ENCODE results near the gene BCL11B. TPM values are rescaled to one million over a fixed set of nuclear protein-coding genes. Genes with fewer than 3 reads are reported as not detected.

BCL11B gene
- total RNA-seq, 1 donor from 2014 or later, result 0.85 TPM

DNA sequence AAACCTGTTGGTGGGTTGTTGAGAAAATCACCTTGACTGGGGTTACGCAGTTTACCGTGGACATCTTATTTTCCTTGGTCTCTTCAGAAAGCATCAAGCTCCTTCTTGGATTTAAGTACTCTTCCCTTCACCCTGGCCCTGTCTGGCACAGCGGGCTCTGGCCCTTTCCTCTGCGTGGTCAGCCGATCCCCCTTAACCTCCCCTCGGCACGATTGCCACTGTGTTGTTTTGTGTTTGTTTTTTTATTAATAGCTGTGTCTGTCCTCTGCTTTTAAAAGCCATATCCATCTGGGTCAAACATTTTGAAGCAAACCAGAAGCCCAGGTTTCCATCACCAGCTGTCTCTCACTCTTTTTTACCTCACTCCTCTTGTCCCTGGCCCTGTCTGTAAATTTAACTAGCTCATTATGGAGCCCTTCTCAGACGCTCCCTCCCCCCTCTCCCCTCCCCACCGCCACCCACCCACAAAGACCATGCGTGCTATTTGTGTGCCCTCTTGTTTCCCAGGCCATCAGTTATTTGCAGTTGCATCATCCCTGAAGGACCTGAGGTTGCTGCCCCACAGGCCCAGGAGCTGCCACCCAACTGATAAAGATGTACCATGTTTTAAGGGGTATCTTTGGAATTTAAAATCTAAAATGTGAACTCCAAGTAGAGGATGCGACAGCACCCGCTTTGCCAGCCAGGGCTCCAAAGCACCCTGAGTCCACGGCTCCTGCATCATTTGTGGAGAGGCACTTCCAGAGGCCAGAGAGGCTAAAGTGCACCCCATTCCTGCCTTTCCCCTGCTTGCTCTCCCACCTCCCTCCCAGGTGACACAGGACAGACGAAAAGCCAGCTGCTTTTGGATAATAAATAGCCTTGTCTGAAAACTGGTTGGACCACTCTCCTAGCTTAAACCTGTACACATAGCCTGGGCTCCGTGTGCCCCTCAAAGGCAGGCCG lies 3.9 kb downstream of the BCL11B start:
- TF ChIP-seq, protein P1, sequence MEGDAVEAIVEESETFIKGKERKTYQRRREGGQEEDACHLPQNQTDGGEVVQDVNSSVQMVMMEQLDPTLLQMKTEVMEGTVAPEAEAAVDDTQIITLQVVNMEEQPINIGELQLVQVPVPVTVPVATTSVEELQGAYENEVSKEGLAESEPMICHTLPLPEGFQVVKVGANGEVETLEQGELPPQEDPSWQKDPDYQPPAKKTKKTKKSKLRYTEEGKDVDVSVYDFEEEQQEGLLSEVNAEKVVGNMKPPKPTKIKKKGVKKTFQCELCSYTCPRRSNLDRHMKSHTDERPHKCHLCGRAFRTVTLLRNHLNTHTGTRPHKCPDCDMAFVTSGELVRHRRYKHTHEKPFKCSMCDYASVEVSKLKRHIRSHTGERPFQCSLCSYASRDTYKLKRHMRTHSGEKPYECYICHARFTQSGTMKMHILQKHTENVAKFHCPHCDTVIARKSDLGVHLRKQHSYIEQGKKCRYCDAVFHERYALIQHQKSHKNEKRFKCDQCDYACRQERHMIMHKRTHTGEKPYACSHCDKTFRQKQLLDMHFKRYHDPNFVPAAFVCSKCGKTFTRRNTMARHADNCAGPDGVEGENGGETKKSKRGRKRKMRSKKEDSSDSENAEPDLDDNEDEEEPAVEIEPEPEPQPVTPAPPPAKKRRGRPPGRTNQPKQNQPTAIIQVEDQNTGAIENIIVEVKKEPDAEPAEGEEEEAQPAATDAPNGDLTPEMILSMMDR (IDR thresholded peaks at IDR 0.05), result no peak
- peak overlapping the region in 1 of 2 donors; percentile 14 for H3K4me3 ChIP-seq
- H3K9me3 ChIP-seq, result no peaks in the 10 kb centered on the region
- peaks cover 26% of the 10 kb centered on the region for H3K27me3 ChIP-seq
- H3K36me3 ChIP-seq, result no peaks in the 10 kb centered on the region
- peaks cover 9 to 21% of the 10 kb centered on the region in 2 donors for H3K4me1 ChIP-seq
- DNase-seq (ENCODE audit: low spot score in 2 of 2), result peak in 1 of 2 donors; percentile 42
- intact Hi-C loops (cut with DNase I), result no loop called here
- H3K27ac ChIP-seq, result no peak overlapping the region

DNA sequence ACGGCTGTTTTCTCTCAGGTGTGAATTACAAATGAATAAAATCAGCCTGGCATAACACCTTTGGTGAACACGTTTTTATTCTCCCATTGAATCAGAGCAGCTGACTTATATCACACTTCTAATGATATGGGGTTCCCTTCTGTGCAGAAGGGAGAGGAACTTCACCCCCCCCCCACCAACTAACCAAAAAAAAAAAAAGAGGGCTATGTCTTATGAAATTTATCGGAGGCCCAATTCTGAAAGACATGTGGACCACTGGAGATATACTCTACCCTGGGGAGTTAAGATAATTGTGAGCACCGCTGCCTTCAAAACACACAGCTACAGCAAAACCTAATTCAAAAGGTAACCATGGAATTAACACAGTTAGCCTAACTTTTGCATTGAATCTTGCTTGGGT lies 4.6 kb downstream of the BCL11B start:
- intact Hi-C loops (cut with DNase I), result no loop called here
- DNase-seq (ENCODE audit: low spot score in 2 of 2), result no peak

DNA sequence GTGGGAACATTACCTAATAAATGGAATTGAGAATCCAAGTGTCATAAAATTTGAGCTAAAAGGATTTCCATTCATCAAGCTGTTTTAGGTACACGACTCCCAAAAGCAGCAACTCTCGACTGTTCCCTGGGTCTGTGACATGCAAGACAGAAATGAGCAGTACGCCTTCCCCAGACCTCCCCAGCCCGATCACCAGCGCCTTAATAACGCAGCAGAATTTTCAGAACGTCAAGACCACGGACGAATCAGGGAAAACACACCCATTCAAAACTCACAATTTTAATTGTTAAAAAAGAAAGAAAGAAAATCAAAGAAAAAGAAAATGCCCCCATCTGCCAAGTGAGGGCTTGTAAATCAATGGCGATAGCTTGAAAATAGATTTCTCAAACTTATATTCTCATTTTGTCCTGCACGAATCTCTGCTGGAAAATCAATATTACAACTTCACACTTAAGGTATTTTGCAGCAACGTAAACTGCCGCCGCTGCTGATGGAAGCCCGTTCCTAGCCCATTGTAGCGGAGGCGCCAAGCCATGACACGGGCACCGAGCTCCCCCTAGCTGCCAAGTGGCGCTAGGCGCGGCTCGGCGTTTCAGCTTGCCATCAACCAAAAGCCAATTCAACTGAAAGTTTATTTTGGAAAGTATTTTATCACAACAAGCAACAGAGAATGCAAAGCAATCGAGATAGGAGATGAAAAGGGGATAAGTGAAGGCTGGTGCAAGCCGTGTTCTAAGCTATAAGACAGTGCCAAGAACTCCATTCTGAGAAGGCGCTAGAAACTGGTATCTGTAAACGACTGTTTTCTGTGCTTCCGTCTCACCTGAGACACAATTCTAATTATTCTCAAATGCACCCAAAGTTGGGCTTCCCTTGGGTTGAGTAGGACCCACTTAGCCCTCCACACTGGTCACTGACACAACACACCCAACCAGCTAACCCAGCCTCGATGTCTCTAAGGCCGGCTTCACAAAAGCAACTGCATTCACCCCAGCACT lies 5.5 kb downstream of the BCL11B start:
- H3K36me3 ChIP-seq, result no peaks in the 10 kb centered on the region
- TF ChIP-seq, protein P1 (IDR thresholded peaks at IDR 0.05), result peak; percentile 87 to 99 (median 97)
- peaks cover 7 to 8% of the 10 kb centered on the region in 2 donors for H3K4me1 ChIP-seq
- no peaks in the 10 kb centered on the region for H3K9me3 ChIP-seq
- intact Hi-C loops (cut with DNase I), result no loop called here
- no peak overlapping the region for H3K4me3 ChIP-seq
- peaks cover 11% of the 10 kb centered on the region for H3K27me3 ChIP-seq
- H3K27ac ChIP-seq, result no peak overlapping the region
- peak in 1 of 2 donors; percentile 78 for DNase-seq (ENCODE audit: low spot score in 2 of 2)

More for the DNA sequence above, 4.6 kb downstream of the BCL11B start:
- Histone ChIP-seq H3K27ac (no peak overlapping the region), H3K4me1 (peaks cover 7 to 13% of the 10 kb centered on the region in 2 donors), H3K4me3 (no peak overlapping the region), H3K36me3 (no peaks in the 10 kb centered on the region), H3K9me3 (no peaks in the 10 kb centered on the region), H3K27me3 (peaks cover 20% of the 10 kb centered on the region)
- TF ChIP-seq, protein P1 (IDR thresholded peaks at IDR 0.05), result no peak

DNA sequence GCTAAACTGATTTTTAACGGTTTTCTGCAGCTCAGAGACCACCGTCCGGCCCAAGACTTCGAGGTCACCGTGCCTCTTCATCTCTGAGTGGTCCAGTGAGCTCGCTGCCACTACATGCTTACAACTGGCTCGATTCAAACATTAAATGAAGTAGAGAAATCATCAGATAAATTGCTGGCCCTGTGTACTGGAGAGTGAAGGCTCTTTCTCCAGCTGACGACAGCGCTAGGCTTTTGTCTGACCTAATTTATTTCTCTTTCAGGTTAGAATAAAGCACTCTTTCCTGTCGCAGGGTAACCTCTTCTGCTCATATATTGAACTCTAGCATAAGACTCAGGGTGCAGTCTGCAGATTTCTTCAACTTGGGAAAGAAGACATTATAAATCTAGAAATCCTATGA lies 6.4 kb downstream of the BCL11B start:
- DNase-seq (ENCODE audit: low spot score in 2 of 2), result no peak
- H3K27me3 ChIP-seq, result peaks cover 6% of the 10 kb centered on the region
- no peaks in the 10 kb centered on the region for H3K36me3 ChIP-seq
- TF ChIP-seq, protein P1 (IDR thresholded peaks at IDR 0.05), result no peak
- intact Hi-C loops (cut with DNase I), result no loop called here
- no peak overlapping the region for H3K27ac ChIP-seq
- peaks cover 1 to 3% of the 10 kb centered on the region in 2 donors for H3K4me1 ChIP-seq
- H3K4me3 ChIP-seq, result no peak overlapping the region
- no peaks in the 10 kb centered on the region for H3K9me3 ChIP-seq

DNA sequence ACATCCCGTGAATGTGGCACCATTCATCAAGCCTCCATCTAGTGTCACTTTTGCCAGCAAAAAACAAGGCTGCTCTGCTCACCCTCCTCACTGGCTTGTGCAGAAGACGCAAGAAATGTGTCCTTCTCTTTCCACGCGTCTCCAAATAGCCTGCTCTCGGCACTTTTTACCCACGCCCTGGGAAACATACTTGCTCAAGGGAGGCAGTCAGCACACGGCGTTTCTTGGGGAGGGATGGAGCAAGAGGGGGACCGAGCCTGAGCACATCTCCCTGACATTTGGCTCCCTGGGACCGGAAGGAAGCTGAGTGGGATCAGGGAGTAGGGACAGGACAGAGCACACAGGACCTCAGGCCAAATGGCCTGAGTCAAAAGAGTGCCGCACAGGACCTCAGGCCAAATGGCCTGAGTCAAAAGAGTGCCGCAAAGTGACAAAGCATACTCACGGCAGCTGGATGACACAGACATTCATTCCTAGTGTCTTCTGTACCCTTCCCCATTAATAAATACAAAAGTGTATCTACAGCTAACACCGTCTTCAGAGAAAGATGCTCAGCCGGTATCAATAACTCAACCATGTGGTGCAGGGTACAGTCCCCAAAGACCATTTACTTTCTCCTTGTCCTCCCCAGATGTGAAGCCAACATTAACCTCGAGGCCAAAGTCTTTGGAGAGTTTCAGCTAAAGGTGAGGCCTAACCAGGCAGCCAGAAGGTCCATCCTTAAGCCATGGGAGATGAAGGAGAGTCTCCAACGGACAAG lies 7.1 kb downstream of the BCL11B start:
- intact Hi-C loops (cut with DNase I), result no loop called here
- H3K9me3 ChIP-seq, result no peaks in the 10 kb centered on the region
- H3K4me1 ChIP-seq, result no peaks in the 10 kb centered on the region
- no peak for DNase-seq (ENCODE audit: low spot score in 2 of 2)
- no peak overlapping the region for H3K27ac ChIP-seq
- no peaks in the 10 kb centered on the region for H3K27me3 ChIP-seq
- no peak overlapping the region for H3K4me3 ChIP-seq
- H3K36me3 ChIP-seq, result no peaks in the 10 kb centered on the region
- TF ChIP-seq, protein P1 (IDR thresholded peaks at IDR 0.05), result no peak
